NCI-H2196 treated with DMSO at 0.1 percent for 48 hours (cell line): ENCODE measurements around the gene OGDH.
"Not testable (repeated sequence)": the region's sequence is repeated elsewhere in the genome, so short reads cannot be mapped to it uniquely, and the experiment has no call there.

Experiments used
- DNase-seq: peaks from one replicate; lab custom pipeline; 2025; ENCODE audit not compliant: unreplicated experiment; lab: John Stamatoyannopoulos, UW

Gene OGDH

DNA sequence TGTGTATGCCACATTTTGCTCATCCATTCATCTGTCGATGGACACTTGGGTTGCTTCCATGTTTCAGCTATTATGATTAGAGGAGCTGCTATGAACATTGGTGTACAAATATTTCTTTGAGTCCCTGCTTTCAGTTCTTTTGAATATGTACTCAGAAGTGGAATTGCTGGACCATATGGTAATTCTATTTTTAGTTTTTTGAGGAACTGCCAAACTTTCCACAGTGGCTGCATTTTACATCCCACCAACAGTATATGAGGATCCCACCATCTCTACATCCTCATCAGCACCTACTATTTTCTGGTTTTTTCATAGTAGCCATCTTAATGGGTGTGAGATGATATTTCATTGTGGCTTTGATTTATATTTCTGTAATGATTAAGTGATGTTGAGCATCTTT lies 97.5 kb downstream of the OGDH start:
- no peak for DNase-seq

DNA sequence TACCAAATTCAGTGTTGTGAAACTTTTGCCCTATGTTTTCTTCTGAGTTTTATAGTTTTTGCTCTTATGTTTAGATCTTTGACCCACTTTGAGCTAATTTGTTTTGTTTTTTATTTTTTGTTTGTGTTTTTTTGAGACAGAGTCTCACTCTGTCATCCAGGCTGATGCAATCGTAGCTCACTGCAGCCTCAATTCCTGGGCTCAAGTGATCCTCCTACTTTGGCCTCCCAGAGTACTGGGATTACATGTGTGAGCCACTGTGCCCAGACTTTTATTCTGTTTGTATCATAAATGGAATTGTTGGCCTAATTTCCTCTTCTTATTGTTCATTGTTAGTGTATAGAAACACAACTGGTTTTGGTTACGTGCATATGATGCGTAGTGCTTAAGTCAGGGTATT lies 99.0 kb downstream of the OGDH start:
- no peak for DNase-seq

DNA sequence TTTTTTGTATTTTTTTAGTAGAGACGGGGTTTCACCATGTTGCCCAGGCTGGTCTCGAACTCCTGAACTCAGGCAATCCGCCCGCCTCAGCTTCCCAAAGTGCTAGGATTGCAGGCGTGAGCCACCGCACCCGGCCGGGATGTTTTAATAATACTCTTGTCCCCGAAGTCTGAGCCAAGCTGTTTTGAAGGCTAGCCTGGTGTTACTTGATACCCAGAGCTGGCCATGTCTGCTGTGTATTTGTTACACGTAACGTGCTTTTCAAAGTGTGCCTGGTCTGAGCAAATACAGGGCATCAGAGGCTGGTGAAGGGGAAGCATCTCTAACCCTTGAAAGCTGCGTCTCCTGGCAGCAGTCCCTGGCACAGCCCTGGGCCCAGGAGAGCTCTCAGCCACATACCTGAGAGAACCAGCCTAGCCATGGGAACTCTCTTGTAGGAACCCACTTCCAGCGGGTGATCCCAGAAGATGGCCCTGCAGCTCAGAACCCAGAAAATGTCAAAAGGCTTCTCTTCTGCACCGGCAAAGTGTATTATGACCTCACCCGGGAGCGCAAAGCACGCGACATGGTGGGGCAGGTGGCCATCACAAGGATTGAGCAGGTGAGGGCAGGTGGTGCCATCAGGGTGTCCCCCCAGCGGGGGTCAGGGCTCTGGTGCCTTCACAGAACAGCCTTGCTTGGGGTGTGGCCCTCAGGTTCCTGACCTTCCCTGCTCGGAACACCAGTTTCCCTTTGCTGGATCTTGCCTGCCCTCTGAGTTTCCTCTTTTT lies 100.5 kb downstream of the OGDH start:
- DNase-seq, result peak; percentile 80

DNA sequence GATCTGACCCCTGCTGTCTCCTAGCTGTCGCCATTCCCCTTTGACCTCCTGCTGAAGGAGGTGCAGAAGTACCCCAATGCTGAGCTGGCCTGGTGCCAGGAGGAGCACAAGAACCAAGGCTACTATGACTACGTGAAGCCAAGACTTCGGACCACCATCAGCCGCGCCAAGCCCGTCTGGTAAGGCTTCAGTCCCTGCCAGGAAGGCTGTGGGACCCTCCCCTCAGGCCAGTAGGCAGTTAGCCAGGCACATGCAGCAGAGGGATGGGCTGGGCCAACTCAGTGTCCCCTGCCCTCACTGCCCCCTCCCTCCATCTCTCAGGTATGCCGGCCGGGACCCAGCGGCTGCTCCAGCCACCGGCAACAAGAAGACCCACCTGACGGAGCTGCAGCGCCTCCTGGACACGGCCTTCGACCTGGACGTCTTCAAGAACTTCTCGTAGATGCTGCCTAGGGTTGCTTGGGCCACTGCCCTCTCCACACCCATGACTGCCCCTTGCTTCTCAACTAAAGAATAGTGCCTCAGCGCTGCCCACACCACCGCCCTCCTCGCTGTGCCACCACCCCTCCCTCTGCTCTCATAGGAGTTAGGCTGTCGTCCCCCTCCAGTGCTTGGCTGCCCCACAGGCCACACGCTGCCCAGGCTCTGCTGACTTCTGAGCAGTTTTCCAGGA lies 101.3 kb downstream of the OGDH start:
- no peak for DNase-seq

- DNase-seq, result no peak
Measured at GRCh38 chr7:44709011-44709915, 102.8 kb downstream of the OGDH start.

- no peak for DNase-seq
Measured at GRCh38 chr7:44709945-44710596, 103.6 kb downstream of the OGDH start.

DNA sequence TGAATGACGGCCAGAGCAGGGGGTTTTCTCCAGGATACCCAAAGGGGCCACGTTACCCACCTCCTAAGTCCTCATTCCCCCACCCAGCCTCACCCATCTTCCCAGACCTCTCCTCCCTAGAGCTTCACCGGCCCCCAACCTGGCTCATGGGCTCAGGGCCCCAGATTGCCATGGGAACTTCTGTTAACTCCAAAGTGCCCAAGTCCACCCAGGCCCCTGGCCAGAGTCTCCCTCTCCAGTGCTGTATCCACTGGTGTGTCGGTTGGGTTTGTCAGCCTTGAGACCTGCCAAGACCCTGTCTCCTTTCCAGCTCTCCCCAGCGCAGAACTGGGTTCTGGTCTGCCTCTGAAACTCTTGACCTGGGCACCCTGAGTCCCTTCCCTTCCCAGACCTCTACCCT lies 105.1 kb downstream of the OGDH start:
- DNase-seq, result no peak

GRCh38 chr7:44712012-44712411 lies 105.6 kb downstream of the OGDH start:
- no peak for DNase-seq

DNA sequence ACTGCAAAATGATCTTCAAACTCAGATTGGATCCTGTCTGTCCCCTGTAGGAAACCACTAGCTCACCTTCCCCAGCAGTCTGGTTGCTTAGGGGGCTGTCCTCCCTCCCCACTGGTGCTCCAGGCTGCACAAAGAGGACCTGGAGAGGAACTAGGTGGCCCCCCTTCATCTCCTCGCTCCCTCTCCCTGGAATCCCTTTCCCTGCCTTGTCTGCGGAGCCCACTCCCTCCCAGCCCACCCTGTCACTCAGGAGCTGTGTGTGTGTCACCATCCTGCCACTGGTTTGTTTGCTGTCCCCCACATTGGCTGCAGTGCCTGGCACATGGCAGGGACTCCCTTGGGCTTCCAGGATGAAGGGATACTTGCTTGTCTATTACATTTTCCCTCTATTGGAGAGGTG lies 106.7 kb downstream of the OGDH start:
- no peak for DNase-seq

- no peak for DNase-seq
Measured at GRCh38 chr7:44713680-44714335, 107.4 kb downstream of the OGDH start.

DNA sequence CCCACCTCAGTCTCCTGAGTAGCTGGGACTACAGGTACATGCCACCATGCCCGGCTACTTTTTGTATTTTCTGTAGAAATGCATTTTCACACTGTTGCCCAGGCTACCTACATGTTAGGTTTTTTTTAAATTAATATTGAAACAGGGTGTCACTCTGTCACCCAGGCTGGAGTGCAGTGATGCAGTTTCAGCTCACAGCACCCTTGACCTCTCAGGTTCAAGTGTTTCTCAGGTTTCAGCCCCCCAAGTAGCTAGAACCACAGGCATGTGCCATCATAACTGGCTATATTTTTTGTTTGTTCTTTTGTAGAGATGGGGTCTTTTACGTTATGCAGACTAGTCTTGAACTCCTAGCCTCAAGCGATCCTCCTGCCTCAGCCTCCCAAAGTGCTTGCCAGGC lies 109.8 kb downstream of the OGDH start:
- DNase-seq, result no peak

DNA sequence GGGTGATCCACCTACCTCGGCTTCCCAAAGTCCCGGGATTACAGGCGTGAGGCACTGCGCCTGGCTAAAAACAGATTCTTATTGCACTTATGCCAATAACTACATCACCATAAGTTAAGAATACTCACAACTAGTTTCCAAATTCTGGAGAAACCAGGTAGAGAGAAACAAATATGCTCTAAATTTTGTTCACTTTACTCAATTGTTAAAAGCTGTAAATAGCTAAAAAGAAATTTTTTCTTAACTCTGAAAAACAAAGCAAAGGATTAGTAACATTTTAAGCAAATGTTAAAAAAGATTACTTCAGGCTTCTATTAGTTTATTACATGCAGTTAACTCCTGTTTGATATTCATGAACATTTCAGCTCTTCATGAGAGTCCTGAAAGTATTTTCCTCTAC lies 113.9 kb downstream of the OGDH start:
- DNase-seq, result no peak

- no peak for DNase-seq
Measured at GRCh38 chr7:44724276-44724675, 117.8 kb downstream of the OGDH start.

DNA sequence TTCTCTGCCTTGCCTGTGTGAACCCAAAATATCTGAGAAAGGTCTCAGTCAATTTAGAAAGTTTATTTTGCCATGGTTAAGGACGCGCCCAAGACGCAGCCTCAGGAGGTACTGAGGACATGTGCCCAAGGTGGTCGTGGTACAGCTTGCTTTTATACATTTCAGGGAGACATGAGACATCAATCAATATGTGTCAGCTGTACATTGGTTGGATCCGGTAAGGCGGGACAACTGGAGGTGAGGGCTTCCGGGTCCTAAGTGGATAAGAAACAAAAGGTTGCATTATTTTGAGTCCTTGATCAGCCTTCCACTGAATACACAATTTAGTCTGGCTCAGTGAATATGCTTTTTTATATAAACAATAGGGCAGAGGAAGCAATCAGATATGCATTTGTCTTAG lies 119.8 kb downstream of the OGDH start:
- not testable (repeated sequence) for DNase-seq

DNA sequence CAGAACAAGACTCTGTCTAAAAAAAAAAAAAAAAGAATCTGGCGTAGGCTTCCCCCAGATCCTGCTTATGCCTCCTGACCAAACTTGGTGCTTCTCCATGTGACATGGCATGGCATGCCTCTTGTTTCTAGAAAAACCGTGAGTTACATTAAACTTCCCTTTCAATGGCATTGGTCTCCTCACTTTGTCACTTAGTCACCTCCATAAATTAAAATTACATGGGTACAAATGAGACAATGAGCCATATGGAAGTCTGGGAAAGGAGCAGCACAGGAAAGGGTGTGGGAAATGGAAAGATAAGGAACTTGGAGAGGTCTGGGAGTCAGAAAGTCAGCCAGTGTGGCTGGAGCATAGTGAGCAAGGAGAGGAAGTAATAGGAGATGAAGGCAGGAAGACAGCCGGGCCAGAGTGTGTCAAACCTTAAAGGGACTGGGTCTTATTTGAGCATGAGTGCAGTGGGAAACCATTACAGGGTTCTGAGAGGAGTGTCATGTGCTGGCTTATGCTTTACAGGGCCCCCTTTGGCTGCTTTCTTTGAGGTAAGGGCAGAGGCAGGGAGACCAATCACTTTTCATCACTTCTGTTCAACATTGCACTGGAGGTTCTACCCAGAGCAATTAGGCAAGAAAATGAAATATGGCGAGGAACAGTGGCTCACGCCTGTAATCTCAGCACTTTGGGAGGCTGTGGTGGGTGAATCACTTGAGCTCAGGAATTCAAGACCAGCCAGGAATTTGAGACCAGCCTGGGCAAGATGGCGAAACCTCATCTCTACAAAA lies 120.9 kb downstream of the OGDH start:
- no peak for DNase-seq

DNA sequence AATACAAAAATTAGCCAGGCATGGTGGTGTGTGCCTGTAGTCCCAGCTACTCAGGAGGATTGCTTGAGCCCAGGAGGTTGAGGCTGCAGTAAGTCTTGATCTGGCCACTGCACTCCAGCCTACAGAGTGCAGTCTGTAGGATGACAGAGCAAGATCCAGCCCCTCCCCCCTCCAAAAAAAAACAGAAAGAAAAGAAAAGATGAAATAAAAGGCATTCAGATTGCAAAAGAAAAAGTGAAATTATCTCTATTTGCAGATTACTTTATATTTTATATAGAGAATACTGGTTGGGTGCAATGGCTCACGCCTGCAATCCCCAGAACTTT lies 121.5 kb downstream of the OGDH start:
- DNase-seq, result no peak

- DNase-seq, result no peak
Measured at GRCh38 chr7:44729949-44730590, 123.6 kb downstream of the OGDH start.

DNA sequence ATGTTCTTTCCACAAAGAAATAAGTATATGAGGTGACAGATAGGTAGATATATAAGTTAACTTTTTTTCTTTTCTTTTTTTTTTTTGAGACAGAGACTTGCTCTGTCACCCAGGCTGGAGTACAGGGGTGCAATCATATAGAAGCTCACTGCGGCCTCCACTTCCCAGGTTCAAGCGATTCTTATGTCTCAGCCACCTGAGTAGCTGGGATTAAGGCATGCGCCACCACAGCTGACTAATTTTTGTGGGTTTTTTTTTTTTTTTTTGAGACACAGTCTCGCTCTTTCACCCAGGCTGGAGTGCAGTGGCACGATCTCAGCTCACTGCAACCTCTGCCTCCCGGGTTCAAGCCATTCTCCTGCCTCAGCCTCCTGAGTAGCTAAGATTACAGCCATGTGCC lies 126.5 kb downstream of the OGDH start:
- DNase-seq, result not testable (repeated sequence)

GRCh38 chr7:44733708-44734481 lies 127.5 kb downstream of the OGDH start:
- no peak for DNase-seq
